HG02588 (cell line): Measurements from ENCODE around the gene GDF7.

Experiments used
- ATAC-seq: cut with Tn5 transposase; IDR thresholded peaks from one replicate; pipeline ENCODE4 v1.9.1; 2021; ENCODE audit warnings: mild to moderate bottlenecking, moderate library complexity; ENCODE audit not compliant: unreplicated experiment

Gene GDF7

GRCh38 chr2:20666304-20667150 lies at the start of gene GDF7:
Gene GDF7, plus strand, starts transcription at chr2:20667144. Its CDS starts 96 bp downstream, at chr2:20667240.
- ATAC-seq: no peak

DNA sequence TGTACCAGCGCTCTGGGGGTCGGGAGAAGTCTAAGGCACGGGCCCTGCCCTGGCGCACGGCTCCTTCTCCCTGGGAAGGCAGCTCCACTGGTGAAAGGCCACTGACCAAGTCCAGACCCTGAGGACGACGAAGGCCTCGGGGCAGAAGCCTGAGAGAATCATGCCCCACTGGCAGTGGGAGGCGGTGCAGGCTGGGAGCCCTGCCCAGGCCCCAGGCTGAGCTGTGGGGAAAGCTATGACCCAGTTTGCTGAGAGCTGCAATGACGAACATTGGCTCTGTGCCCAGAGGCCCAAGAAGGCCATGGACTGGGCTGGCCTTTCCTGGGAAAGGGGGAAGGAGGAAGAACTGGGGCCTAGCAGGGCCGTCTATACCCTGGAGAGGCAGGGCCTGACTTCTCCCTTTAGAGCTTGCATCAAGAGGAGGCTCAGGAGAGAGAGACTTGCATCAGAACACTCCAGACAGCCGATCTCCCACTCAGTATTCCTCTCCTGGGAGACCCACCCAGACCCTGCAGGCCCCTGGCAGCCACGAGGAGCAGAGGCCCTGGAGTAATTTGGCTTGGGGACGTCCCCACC lies 49.0 kb upstream of the GDF7 start:
- no peak for ATAC-seq

DNA sequence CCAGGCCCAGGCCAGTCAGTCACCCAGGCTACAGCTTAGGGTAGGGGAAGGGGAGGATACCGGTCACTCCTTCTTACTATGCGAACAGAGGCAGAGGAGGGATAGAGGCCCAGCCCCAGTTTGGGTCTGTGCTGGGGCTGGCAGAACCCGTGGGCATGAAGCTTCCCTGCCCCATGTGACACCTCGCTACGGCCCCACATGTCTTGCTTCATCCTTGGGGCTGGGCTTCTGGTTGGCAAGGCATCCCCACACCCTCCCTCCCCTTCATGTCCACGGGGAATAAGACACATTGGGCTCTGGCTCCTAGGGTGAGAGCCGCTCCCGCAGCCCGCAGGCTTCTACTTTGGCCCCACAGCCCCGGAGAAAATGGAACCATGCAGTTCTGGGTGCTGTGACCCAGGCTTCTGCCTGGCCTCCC lies 48.5 kb upstream of the GDF7 start:
- ATAC-seq: no peak

GRCh38 chr2:20618886-20619521 lies 47.9 kb upstream of the GDF7 start:
- ATAC-seq: no peak

- no peak for ATAC-seq
These were observed 47.3 kb upstream of the GDF7 start for GRCh38 chr2:20619624-20620024.

DNA sequence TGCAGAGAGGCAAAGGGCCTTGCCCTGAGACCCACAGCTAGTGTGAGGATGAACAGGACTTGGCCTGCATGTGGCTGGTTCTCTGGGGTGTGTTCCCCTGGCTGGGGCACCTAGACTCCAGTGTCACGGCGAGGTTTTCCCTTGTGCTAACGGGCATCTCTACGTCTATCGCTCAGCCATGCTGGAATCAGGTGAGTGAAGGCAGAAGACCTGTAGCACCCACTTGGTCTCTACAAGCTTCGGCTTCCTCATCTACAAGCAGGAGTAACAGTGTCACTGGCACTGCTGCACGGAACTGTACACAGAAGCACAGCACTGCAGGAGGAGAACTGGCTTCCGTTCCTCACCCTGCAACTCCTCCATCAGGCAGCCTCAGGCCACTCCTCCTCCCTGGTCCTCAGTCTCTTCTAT lies 46.7 kb upstream of the GDF7 start:
- no peak for ATAC-seq

DNA sequence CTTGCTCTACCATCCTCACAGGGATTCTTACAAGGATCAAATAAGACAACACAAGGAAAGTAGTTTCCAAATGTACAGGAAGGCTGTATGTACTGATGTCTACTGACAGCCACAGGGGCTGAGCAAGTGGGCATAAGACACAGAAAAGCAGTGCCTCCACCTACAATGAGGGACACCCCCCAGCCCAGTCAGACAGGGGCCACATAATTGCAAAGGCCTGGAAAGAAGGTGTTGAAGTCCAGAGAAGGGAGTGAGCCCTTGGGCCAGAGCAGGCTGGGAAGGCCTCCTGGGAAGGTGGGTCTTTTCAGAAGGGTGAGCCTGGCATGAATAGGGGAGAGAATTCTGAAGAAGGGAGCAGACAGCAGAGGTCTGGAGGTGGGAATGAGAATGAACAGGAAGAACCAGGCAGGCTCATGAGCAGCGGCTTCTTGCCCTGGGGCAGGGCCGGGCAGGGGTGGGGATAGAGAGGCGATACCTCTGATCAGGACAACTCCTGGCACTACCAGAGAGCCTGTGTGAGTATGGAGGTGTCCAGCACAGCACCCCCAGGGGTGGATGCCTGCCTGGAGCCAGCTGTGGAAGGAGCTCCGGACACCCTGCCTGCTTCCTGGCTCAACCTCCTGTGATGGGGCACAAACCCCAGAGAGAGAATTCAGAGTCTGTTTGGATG lies 46.1 kb upstream of the GDF7 start:
- ATAC-seq: no peak

GRCh38 chr2:20621366-20622295 lies 45.3 kb upstream of the GDF7 start:
- ATAC-seq: no peak

GRCh38 chr2:20622296-20622686 lies 44.7 kb upstream of the GDF7 start:
- ATAC-seq: no peak

DNA sequence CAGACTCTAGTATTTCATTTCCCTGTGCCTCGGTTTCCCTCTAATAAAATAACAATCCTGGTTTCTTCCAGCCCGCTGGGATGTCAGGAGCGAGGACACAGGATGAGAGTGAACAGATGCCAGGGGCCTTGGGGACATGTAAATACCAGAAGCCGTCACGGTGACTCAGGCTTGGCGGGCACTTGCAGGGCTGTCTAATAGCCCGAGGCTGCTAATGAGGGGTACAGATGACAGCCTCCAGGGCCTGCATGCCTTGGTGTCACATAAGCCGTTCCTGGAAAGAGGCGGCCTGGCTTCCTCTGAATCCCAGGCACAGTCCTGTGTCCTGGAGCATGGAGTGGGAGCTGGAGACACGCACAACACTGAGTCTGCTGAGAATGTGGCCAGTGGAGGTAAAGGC lies 44.2 kb upstream of the GDF7 start:
- no peak for ATAC-seq

GRCh38 chr2:20623241-20623640 lies 43.7 kb upstream of the GDF7 start:
- ATAC-seq: no peak

DNA sequence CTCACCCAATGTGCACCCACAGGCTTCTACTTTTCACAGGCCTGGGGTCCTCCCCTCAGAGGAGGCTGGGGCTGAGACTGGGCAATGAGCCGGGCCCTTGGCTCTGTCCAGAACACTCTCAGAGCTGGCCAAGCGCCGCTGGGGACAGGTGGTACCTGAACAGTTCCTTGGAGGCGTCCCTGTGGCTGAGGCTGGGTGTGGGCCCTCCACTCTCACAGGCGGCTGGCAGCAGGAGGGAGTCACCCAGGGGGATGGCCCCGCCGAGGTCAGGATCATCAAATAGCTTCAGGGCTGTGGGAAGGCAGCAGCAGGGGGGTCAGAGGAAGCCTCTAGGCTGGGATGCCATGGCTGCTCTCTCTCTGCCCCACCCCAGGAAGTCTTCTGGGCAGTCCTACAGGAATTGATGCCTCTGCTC lies 43.2 kb upstream of the GDF7 start:
- ATAC-seq: no peak

DNA sequence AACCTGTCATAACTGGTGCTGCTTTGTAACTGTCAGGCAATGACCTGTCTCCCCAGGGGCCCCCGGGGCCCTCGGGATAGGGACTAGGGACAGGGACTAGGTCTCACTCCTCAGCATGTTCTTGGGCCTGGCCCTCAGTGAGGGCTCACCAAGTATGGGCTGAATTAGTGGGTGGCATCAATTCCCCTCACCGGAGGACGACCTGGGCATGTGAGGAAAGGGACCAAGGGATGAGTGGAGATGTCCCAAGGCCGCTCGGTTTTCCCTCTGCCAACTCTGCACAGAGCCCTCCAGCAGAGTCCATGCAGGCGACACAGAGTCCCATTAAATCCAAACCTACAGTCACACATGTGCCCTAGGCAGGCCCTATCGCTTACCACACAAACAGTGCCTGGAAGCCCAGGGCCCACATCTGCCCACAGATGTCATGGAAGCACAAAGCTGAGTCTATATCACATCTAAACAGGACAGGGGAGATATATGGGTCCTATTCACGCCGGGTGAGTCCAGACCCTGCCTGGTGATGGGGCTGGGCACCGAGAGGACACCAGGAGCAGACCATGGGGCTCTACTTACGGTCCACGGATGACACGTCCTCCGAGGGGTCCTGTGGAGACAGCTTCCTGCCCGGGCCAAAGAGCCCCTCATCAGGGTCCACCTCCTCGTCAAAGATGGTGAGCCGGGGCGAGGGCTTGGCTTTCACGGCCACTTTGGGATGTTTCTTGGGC lies 42.6 kb upstream of the GDF7 start:
- ATAC-seq: no peak

DNA sequence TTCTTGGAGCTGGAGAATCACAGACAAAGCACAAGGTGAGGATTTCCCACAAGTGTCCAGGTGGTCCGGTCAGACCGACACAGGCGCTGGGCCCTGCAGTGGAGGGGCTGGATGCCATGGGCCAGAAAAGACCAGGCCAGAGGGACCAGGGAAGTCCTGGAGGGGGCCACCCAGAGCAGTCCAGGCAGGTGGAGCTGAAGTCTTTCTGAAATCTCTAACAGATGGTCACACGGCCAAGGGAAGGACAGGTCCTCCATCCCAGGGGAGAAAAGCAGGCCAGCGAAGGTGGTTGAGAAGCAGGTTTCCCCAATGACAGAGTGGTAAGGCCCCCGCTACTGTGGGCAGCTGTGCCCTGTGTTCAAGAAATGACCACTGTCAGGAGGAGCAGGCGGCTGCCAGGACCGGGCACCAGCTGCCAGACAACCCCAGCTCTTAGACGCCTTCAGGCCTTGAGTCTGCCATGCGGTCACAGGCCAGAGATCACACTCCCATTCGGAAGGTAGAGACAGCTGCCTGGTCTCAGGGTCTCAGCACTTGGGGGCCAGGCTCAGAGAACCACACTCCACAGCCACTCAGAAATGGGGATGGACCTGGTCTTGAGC lies 42.0 kb upstream of the GDF7 start:
- no peak for ATAC-seq

DNA sequence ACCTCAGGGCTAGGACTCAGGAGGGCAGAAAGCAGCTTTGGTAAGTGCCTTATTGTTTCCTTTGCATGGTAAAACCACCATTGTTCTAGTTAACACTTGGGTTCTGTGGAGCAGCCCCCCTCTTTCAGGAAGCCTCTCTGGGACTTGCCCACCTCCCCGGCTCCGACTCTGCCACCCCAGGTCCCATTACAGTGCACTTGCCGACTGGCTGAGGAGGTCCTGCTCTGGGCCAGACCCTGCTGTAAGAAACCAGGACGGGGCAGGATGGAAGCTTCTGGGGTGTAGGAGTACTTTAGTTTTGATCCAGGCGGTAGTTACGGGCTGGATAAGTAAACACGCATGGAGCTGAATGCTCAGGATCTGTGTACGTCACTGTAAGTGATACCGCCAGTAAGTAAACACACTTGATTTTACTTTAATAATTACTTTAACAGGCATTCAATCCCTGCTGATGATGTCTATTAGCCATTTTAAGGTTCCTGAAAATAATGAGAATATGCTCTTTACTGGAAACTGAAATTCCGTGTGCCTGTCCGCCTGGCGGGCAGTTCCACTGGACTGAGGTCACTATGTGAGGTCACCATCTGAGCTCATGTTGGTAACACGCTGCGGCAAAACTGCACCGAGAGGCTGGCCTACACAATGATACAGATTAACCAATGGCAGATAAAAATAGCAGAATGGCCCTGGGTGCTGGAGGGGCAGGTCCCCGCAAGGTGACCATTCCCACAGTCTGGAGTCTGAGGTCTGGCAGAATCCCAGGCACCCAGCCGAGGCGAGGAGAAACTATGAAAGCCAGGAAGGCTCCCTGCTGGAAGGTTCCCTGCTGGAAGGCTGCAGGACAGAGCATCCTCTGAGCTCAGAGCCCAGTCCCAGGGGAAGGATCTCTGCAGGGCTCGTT lies 41.2 kb upstream of the GDF7 start:
- no peak for ATAC-seq

DNA sequence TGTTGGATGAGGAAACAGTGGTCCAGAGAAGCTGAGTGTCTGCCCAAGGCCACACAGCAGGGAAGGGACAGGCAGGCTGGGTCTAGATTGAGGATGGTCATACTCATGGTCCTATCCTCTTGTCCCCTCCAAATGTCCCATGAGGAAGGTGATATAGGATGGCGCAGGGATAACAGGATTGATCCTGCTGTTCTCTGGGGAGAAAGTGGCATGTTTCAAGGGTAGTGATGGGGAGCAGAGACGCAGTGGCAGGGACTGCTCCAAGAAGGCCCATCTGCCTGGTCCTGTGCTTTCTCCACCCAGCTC lies 40.6 kb upstream of the GDF7 start:
- ATAC-seq: no peak

- no peak for ATAC-seq
These were observed 40.0 kb upstream of the GDF7 start for GRCh38 chr2:20626698-20627513.
